Muscle layer of colon (tissue), 2 donors: Measurements from ENCODE around the gene ZFYVE19.

Experiments
- H3K27ac ChIP-seq: one replicate; pipeline ENCODE4 v1.7.0; 2013; ENCODE audit warnings: low read depth, mild to moderate bottlenecking, low read length, moderate library complexity
- H3K27me3 ChIP-seq, 2 donors: one replicate each; pipeline ENCODE4 v1.7.0; 2013; ENCODE audit warnings: low read length in 2 of 2, mild to moderate bottlenecking in 2 of 2; ENCODE audit not compliant: insufficient read depth in 2 of 2, control insufficient read depth in 1 of 2
- H3K36me3 ChIP-seq: one replicate; pipeline ENCODE4 v1.7.0; 2013; ENCODE audit warnings: mild to moderate bottlenecking, low read length; ENCODE audit not compliant: insufficient read depth
- H3K4me1 ChIP-seq: one replicate; pipeline ENCODE4 v1.7.0; 2013; ENCODE audit warnings: mild to moderate bottlenecking, low read length; ENCODE audit not compliant: insufficient read depth
- H3K4me3 ChIP-seq, 2 donors: one replicate each; pipeline ENCODE4 v1.7.0; 2013; ENCODE audit warnings: low read length in 2 of 2, low read depth in 1 of 2, mild to moderate bottlenecking in 1 of 2, moderate library complexity in 1 of 2
- H3K9ac ChIP-seq: one replicate; pipeline ENCODE4 v1.7.0; 2013; ENCODE audit warnings: low read length
- H3K9me3 ChIP-seq: one replicate; pipeline ENCODE4 v1.7.0; 2013; ENCODE audit warnings: mild to moderate bottlenecking, low read length
- donor health status: abdominal sarcoma.
- donor health status: Adenocarcinoma of cecum.

ZFYVE19 gene

GRCh38 chr15:40803076-40803475, 3.8 kb upstream of the ZFYVE19 start:
- H3K4me3 ChIP-seq = no peak overlapping the region
- peaks cover 8% of the 10 kb centered on the region for H3K4me1 ChIP-seq
- no peak overlapping the region for H3K9ac ChIP-seq
- no peaks in the 10 kb centered on the region for H3K27me3 ChIP-seq
- no peaks in the 10 kb centered on the region for H3K36me3 ChIP-seq
- no peaks in the 10 kb centered on the region for H3K9me3 ChIP-seq
- H3K27ac ChIP-seq = no peak overlapping the region

GRCh38 chr15:40803688-40804087, 3.2 kb upstream of the ZFYVE19 start:
- no peak overlapping the region for H3K9ac ChIP-seq

GRCh38 chr15:40806672-40807027, 239 bp upstream of the ZFYVE19 start:
- peak overlapping the region; percentile 60 to 100 for H3K4me3 ChIP-seq
- peaks cover 8% of the 10 kb centered on the region for H3K36me3 ChIP-seq
- no peaks in the 10 kb centered on the region for H3K9me3 ChIP-seq
- no peaks in the 10 kb centered on the region for H3K27me3 ChIP-seq
- H3K9ac ChIP-seq = peak overlapping the region; percentile 93
- peak overlapping the region; percentile 90 for H3K27ac ChIP-seq
- H3K4me1 ChIP-seq = peaks cover 15% of the 10 kb centered on the region

More at GRCh38 chr15:40803688-40804087, 3.2 kb upstream of the ZFYVE19 start:
- H3K27me3 ChIP-seq = no peaks in the 10 kb centered on the region
- peaks cover 14% of the 10 kb centered on the region for H3K4me1 ChIP-seq
- no peaks in the 10 kb centered on the region for H3K36me3 ChIP-seq
- no peak overlapping the region for H3K27ac ChIP-seq
- no peak overlapping the region for H3K4me3 ChIP-seq
- H3K9me3 ChIP-seq = no peaks in the 10 kb centered on the region

GRCh38 chr15:40807888-40808461, 1.1 kb downstream of the ZFYVE19 start:
- Histone ChIP-seq H3K4me1 (peaks cover 15% of the 10 kb centered on the region), H3K36me3 (peaks cover 10% of the 10 kb centered on the region)

GRCh38 chr15:40808861-40809450, 2.1 kb downstream of the ZFYVE19 start:
- H3K27me3 ChIP-seq = no peaks in the 10 kb centered on the region
- H3K9me3 ChIP-seq = no peaks in the 10 kb centered on the region
- peaks cover 17% of the 10 kb centered on the region for H3K36me3 ChIP-seq
- H3K4me1 ChIP-seq = peaks cover 15% of the 10 kb centered on the region
- H3K4me3 ChIP-seq = no peak overlapping the region
- no peak overlapping the region for H3K27ac ChIP-seq
- no peak overlapping the region for H3K9ac ChIP-seq

More at GRCh38 chr15:40807888-40808461, 1.1 kb downstream of the ZFYVE19 start:
- Histone ChIP-seq H3K9me3 (no peaks in the 10 kb centered on the region), H3K9ac (no peak overlapping the region), H3K4me3 (peak overlapping the region; percentile 60 to 100), H3K27me3 (no peaks in the 10 kb centered on the region), H3K27ac (peak overlapping the region; percentile 55)

- Histone ChIP-seq H3K9me3 (no peaks in the 10 kb centered on the region), H3K4me3 (no peak overlapping the region), H3K27ac (no peak overlapping the region), H3K4me1 (peaks cover 9% of the 10 kb centered on the region), H3K36me3 (peaks cover 28% of the 10 kb centered on the region), H3K27me3 (no peaks in the 10 kb centered on the region), H3K9ac (no peak overlapping the region)
Measured at GRCh38 chr15:40812721-40813425, 6.0 kb downstream of the ZFYVE19 start.

GRCh38 chr15:40815042-40815698, 8.3 kb downstream of the ZFYVE19 start:
- H3K9ac ChIP-seq = no peak overlapping the region
- H3K27ac ChIP-seq = no peak overlapping the region
- H3K4me3 ChIP-seq = no peak overlapping the region
- H3K4me1 ChIP-seq = no peaks in the 10 kb centered on the region
- H3K9me3 ChIP-seq = no peaks in the 10 kb centered on the region
- H3K36me3 ChIP-seq = peaks cover 28% of the 10 kb centered on the region
- no peaks in the 10 kb centered on the region for H3K27me3 ChIP-seq

- Histone ChIP-seq H3K9me3 (no peaks in the 10 kb centered on the region), H3K36me3 (peaks cover 10% of the 10 kb centered on the region), H3K27ac (no peak overlapping the region), H3K27me3 (no peaks in the 10 kb centered on the region), H3K9ac (no peak overlapping the region), H3K4me3 (no peak overlapping the region), H3K4me1 (no peaks in the 10 kb centered on the region)
Measured at GRCh38 chr15:40819048-40819447, 12.2 kb downstream of the ZFYVE19 start.

- Histone ChIP-seq H3K9ac (no peak overlapping the region), H3K4me3 (no peak overlapping the region), H3K9me3 (no peaks in the 10 kb centered on the region), H3K36me3 (no peaks in the 10 kb centered on the region), H3K27ac (no peak overlapping the region), H3K27me3 (no peaks in the 10 kb centered on the region), H3K4me1 (no peaks in the 10 kb centered on the region)
Measured at GRCh38 chr15:40821195-40821594, 14.3 kb downstream of the ZFYVE19 start.

- Histone ChIP-seq H3K27ac (no peak overlapping the region), H3K4me1 (no peaks in the 10 kb centered on the region), H3K36me3 (no peaks in the 10 kb centered on the region), H3K9ac (no peak overlapping the region), H3K9me3 (no peaks in the 10 kb centered on the region), H3K27me3 (no peaks in the 10 kb centered on the region), H3K4me3 (no peak overlapping the region)
Measured at GRCh38 chr15:40823572-40824343, 16.9 kb downstream of the ZFYVE19 start.
